Mesothelial cell of epicardium (in vitro differentiated cells): Measurements from ENCODE around the gene SERINC5. TPM values are rescaled to one million over a fixed set of nuclear protein-coding genes. Genes with fewer than 3 reads are reported as not detected.

Experiments used
- DNase-seq, 2 experiments: peaks; one replicate each; pipeline ENCODE4 v3.0.0; 2021; ENCODE audit warnings: low spot score in 2 of 2; ENCODE audit not compliant: unreplicated experiment in 2 of 2
- H3K27ac Mint-ChIP-seq: 2 replicates; pipeline ENCODE4 v1.8.0; 2021; ENCODE audit warnings: mixed read lengths
- H3K27me3 Mint-ChIP-seq: 2 replicates; pipeline ENCODE4 v1.8.0; 2021; ENCODE audit warnings: low read depth, mixed read lengths
- H3K36me3 Mint-ChIP-seq: 2 replicates; pipeline ENCODE4 v1.8.0; 2021; ENCODE audit warnings: mixed read lengths
- H3K4me1 Mint-ChIP-seq: 2 replicates; pipeline ENCODE4 v1.8.0; 2021; ENCODE audit warnings: mixed read lengths
- H3K4me3 Mint-ChIP-seq: 2 replicates; pipeline ENCODE4 v1.8.0; 2021; ENCODE audit warnings: mild to moderate bottlenecking, moderate library complexity, mixed read lengths
- H3K9me3 Mint-ChIP-seq: 2 replicates; pipeline ENCODE4 v1.8.0; 2021; ENCODE audit warnings: mixed read lengths
- total RNA-seq: library from RNA; stranded (reverse); gene quantifications from 3 replicates; pipeline ENCODE4 v1.2.1, GENCODE V29; 2021
- TF ChIP-seq, protein P1 (sequence below): fragments of 200-600 bp; sonication (generic); IDR thresholded peaks from one replicate; pipeline ENCODE4 v1.5.0; 2021; ENCODE audit warnings: antibody characterized with exemption; ENCODE audit not compliant: unreplicated experiment

Gene SERINC5
- total RNA-seq, 1 donor from 2014 or later = 89.5 TPM

GRCh38 chr5:80246995-80247729 lies 8.7 kb downstream of the SERINC5 start:
- peaks cover 51% of the 10 kb centered on the region for H3K4me1 Mint-ChIP-seq
- peak overlapping the region; percentile 4 for H3K4me3 Mint-ChIP-seq
- peaks cover 9% of the 10 kb centered on the region for H3K9me3 Mint-ChIP-seq
- H3K27ac Mint-ChIP-seq = peak overlapping the region; percentile 95
- H3K36me3 Mint-ChIP-seq = peaks cover 12% of the 10 kb centered on the region
- TF ChIP-seq, protein P1, sequence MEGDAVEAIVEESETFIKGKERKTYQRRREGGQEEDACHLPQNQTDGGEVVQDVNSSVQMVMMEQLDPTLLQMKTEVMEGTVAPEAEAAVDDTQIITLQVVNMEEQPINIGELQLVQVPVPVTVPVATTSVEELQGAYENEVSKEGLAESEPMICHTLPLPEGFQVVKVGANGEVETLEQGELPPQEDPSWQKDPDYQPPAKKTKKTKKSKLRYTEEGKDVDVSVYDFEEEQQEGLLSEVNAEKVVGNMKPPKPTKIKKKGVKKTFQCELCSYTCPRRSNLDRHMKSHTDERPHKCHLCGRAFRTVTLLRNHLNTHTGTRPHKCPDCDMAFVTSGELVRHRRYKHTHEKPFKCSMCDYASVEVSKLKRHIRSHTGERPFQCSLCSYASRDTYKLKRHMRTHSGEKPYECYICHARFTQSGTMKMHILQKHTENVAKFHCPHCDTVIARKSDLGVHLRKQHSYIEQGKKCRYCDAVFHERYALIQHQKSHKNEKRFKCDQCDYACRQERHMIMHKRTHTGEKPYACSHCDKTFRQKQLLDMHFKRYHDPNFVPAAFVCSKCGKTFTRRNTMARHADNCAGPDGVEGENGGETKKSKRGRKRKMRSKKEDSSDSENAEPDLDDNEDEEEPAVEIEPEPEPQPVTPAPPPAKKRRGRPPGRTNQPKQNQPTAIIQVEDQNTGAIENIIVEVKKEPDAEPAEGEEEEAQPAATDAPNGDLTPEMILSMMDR = no peak
- DNase-seq = no peak
- H3K27me3 Mint-ChIP-seq = no peaks in the 10 kb centered on the region

DNA sequence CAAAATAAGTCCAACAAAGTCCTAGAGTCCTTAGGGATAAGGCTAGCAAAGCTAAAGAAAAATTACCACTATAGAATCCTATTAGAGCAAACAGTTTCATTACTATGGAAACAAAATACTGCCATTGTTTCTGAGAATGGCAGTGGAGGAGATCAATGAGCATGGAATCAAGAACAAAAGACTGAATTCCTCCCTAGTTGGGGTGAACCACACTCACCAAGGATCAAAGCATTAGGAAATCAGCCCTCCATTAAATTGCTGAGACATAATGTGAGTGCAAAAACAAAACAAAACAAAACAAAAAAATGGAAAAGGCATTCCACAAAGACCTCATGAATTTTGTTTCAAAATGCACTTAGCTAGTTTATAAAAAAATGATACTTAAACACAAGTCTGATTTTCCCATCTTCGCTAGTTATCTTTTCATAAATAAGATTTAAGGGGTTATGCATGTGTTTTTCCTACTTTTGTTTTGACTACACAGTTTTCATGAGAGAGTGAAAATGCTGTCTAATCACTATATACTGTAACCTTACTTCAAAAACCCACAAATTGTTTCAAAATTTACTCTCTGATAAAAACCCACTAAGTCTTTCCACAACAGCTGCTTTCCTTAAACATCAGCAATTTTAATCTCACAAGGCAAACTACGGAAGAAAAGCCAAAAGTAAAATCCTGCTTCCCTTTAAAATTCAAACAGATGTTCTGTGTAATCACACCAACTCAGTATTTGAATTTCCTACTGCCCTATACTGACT lies 9.7 kb downstream of the SERINC5 start:
- no peak for DNase-seq
- Mint-ChIP-seq H3K9me3 (peaks cover 17% of the 10 kb centered on the region), H3K36me3 (peaks cover 21% of the 10 kb centered on the region), H3K27me3 (no peaks in the 10 kb centered on the region), H3K4me1 (peaks cover 47% of the 10 kb centered on the region), H3K4me3 (peak overlapping the region; percentile 1), H3K27ac (peak overlapping the region; percentile 95)
- TF ChIP-seq, protein P1 = no peak

DNA sequence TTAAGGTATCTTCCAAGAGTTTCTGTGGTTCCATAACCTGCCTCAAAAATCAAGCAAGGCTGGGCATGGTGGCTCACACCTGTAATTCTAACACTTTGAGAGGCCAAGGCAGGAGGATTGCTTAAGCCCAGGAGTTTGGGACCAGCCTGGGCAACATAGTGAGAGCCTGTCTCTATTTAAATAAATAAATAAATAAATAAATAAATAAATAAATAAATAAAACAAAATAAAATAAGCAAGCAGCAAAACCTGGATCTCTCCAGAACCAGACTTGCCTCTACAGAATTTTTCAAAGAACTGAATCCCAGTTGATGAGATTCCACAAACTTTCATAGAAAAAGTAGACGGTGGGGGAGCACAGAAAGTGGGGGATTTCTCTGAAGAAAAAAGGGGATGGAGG lies 12.3 kb downstream of the SERINC5 start:
- Mint-ChIP-seq H3K9me3 (peaks cover 17% of the 10 kb centered on the region), H3K4me3 (no peak overlapping the region), H3K36me3 (peaks cover 24% of the 10 kb centered on the region), H3K27me3 (no peaks in the 10 kb centered on the region), H3K4me1 (peaks cover 46% of the 10 kb centered on the region), H3K27ac (no peak overlapping the region)
- no peak for DNase-seq
- TF ChIP-seq, protein P1 = no peak

- Mint-ChIP-seq H3K36me3 (peaks cover 24% of the 10 kb centered on the region), H3K4me1 (peaks cover 42% of the 10 kb centered on the region), H3K4me3 (no peak overlapping the region), H3K27ac (no peak overlapping the region), H3K27me3 (no peaks in the 10 kb centered on the region), H3K9me3 (peaks cover 17% of the 10 kb centered on the region)
- TF ChIP-seq, protein P1 = no peak
- no peak for DNase-seq
Measured at GRCh38 chr5:80242849-80243248, 13.0 kb downstream of the SERINC5 start.

DNA sequence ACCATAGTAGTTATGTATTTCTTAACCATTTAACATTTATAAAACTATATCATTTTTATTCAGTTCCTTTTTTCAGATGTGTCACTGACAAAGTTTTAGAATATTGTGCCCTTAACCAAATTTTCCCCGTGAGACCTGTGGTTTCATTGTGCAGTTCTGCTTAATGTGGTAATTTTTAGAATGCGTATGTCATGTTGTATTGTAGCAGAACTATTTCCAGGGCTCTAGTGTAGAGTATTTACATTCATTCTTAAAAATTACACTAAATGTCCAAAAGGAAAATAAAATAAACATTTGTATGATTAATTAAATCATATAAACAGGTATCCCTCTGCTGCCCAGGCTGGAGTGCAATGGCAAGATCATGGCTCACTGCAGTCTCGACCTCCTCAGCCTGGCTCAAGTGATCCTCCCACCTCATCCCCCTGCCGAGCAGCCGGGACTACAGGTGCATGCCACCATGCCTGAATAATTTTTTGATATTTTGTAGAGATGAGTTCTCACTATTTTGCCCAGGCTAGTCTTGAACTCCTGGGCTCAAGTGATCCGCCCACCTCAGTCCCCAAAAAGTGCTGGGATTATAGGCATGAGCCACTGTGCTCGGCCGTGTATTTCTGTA lies 15.4 kb downstream of the SERINC5 start:
- no peak for DNase-seq
- Mint-ChIP-seq H3K36me3 (peaks cover 30% of the 10 kb centered on the region), H3K4me1 (peaks cover 22% of the 10 kb centered on the region), H3K9me3 (peaks cover 17% of the 10 kb centered on the region), H3K27ac (no peak overlapping the region), H3K27me3 (no peaks in the 10 kb centered on the region), H3K4me3 (no peak overlapping the region)
- TF ChIP-seq, protein P1 = no peak
